Lung (tissue), 12 donors: ENCODE results near the gene PIK3C3. TPM values are rescaled to one million over a fixed set of nuclear protein-coding genes. Genes with fewer than 3 reads are reported as not detected.
"Not testable (repeated sequence)": the region's sequence is repeated elsewhere in the genome, so short reads cannot be mapped to it uniquely, and the experiment has no call there.

Experiments used
- ATAC-seq: fragments of 200-7000 bp; cut with Tn5 transposase; one replicate; pipeline ENCODE4 v1.9.1; 2020; ENCODE audit warnings: moderate number of reproducible peaks; ENCODE audit not compliant: insufficient read depth, low FRiP score
- DNase-seq, 3 donors: peaks; one replicate each; pipeline ENCODE4 v3.0.0-alpha.2; 2013 to 2017
- H3K27ac ChIP-seq, 2 donors: one replicate each; pipeline ENCODE4 v1.5.1; 2013; ENCODE audit warnings: mild to moderate bottlenecking in 2 of 2, moderate library complexity in 2 of 2, control low read depth in 1 of 2, inconsistent platforms in 1 of 2, low read depth in 1 of 2, low read length in 1 of 2
- H3K27me3 ChIP-seq, 3 donors: one replicate each; pipeline ENCODE4 v1.5.1; 2013; ENCODE audit warnings: low read length in 2 of 3; ENCODE audit not compliant: control insufficient read depth in 3 of 3, insufficient read depth in 3 of 3
- H3K36me3 ChIP-seq, 4 donors: one replicate each; pipeline ENCODE4 v1.5.1; 2013; ENCODE audit warnings: low read length in 4 of 4, mild to moderate bottlenecking in 1 of 4, moderate library complexity in 1 of 4; ENCODE audit not compliant: control insufficient read depth in 4 of 4, insufficient read depth in 4 of 4
- H3K4me1 ChIP-seq, 5 donors: one replicate each; pipeline ENCODE4 v1.5.1; 2013; ENCODE audit warnings: low read length in 5 of 5, mild to moderate bottlenecking in 2 of 5, moderate library complexity in 1 of 5; ENCODE audit not compliant: control insufficient read depth in 5 of 5, insufficient read depth in 5 of 5
- H3K4me3 ChIP-seq: one replicate; pipeline ENCODE4 v1.5.1; 2013; ENCODE audit warnings: mild to moderate bottlenecking, control low read depth, moderate library complexity
- H3K9ac ChIP-seq, 2 donors: one replicate each; pipeline ENCODE4 v1.5.1; 2013; ENCODE audit warnings: low read length in 2 of 2, control low read depth in 1 of 2; ENCODE audit not compliant: insufficient read depth in 1 of 2
- H3K9me3 ChIP-seq, 4 donors: one replicate each; pipeline ENCODE4 v1.5.1; 2013; ENCODE audit warnings: low read length in 3 of 4, mild to moderate bottlenecking in 1 of 4, moderate library complexity in 1 of 4; ENCODE audit not compliant: control insufficient read depth in 4 of 4, insufficient read depth in 3 of 4
- WGBS, 2 donors: extraction: QIAGEN DNeasy Blood & Tissue Kit; methylation state at CpG; one replicate each; pipeline ENCODE4 v1.1.7; 2013; 5-methylcytosine and 5-hydroxymethylcytosine counted together
- polyA plus RNA-seq, 2 donors: library from polyadenylated mRNA; stranded (reverse); fragments of 200-250 nt; gene quantifications; one replicate each; pipeline ENCODE4 v1.2.1, GENCODE V29; 2013
- total RNA-seq, 2 donors: library from RNA; depleted of rRNA in 1 of 2; stranded (reverse); fragments of >200 nt in 1 of 2; gene quantifications; one replicate each; pipeline ENCODE4 v1.2.1, GENCODE V29; 2014 to 2021
- TF ChIP-seq, protein P1 (sequence below): IDR thresholded peaks from 2 replicates; pipeline ENCODE4 v1.5.1; 2012; ENCODE audit warnings: mild to moderate bottlenecking; ENCODE audit errors: control extremely low read depth, extremely low read depth
- donor health status: control.
- donor health status: control.
- donor health status: Bipolar disorder and iron deficiency.
- donor health status: healthy.
- donor health status: DM: yes; HTN: yes; CAD: no.

Gene PIK3C3
- total and polyA plus RNA-seq, 4 donors, result 18.9 to 64.2 (median 36.1) TPM

DNA sequence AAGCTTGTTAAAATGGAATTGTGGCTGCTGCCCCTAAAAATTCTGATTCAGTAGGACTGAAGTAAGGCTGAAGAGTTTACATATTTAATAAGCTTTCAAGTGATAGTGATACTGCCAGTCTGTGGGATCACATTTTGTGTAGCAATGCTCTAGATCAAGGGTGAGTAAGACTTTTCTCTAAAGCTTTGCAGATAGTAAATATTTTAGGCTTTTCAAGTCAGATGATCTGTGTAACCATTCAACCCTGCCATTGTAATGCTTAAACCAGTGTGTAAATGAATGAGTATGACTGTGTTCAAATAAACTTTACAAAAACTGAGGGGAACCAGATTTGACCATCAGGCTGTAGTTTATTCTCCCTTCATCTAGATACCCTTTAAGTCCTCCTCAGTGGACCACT is 92.7 kb downstream of the PIK3C3 start:
- Histone ChIP-seq H3K4me1 (no peaks in the 10 kb centered on the region), H3K9me3 (no peaks in the 10 kb centered on the region), H3K4me3 (no peak overlapping the region), H3K27me3 (no peaks in the 10 kb centered on the region), H3K36me3 (peaks cover 7 to 16% (median 14%) of the 10 kb centered on the region in 4 donors), H3K9ac (no peak overlapping the region), H3K27ac (no peak overlapping the region)
- ATAC-seq (no peak), DNase-seq (no peak)
- TF ChIP-seq, protein P1, sequence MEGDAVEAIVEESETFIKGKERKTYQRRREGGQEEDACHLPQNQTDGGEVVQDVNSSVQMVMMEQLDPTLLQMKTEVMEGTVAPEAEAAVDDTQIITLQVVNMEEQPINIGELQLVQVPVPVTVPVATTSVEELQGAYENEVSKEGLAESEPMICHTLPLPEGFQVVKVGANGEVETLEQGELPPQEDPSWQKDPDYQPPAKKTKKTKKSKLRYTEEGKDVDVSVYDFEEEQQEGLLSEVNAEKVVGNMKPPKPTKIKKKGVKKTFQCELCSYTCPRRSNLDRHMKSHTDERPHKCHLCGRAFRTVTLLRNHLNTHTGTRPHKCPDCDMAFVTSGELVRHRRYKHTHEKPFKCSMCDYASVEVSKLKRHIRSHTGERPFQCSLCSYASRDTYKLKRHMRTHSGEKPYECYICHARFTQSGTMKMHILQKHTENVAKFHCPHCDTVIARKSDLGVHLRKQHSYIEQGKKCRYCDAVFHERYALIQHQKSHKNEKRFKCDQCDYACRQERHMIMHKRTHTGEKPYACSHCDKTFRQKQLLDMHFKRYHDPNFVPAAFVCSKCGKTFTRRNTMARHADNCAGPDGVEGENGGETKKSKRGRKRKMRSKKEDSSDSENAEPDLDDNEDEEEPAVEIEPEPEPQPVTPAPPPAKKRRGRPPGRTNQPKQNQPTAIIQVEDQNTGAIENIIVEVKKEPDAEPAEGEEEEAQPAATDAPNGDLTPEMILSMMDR, result no peak

DNA sequence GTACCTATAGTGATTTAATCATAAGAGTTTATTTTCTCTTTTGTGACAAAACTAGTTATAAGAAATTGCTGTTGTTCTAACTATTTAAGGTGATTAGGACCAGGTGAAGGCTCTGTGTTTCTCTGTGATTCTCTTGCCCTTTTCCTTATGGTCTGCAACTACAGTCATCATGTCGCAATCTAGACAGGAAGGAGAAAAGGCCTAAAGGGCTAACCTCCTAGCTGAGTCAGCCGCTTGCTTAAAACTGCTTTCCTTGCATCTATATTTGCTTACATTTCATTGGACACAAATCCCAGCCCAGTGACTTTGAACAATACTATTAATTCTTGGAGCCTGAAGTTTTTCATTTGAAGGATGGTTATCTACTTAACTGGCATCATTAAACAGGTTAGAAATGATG is 93.1 kb downstream of the PIK3C3 start:
- H3K27me3 ChIP-seq, result no peaks in the 10 kb centered on the region
- peaks cover 6 to 16% (median 14%) of the 10 kb centered on the region in 4 donors for H3K36me3 ChIP-seq
- no peak overlapping the region for H3K4me3 ChIP-seq
- DNase-seq (peak in 1 of 3 donors; percentile 18), ATAC-seq (no peak)
- no peak overlapping the region for H3K27ac ChIP-seq
- TF ChIP-seq, protein P1, result no peak
- H3K9me3 ChIP-seq, result no peaks in the 10 kb centered on the region
- WGBS, 2 donors, result 37 to 76% methylated on average over 2 of the region's 2 CpGs
- no peak overlapping the region for H3K9ac ChIP-seq
- no peaks in the 10 kb centered on the region for H3K4me1 ChIP-seq

DNA sequence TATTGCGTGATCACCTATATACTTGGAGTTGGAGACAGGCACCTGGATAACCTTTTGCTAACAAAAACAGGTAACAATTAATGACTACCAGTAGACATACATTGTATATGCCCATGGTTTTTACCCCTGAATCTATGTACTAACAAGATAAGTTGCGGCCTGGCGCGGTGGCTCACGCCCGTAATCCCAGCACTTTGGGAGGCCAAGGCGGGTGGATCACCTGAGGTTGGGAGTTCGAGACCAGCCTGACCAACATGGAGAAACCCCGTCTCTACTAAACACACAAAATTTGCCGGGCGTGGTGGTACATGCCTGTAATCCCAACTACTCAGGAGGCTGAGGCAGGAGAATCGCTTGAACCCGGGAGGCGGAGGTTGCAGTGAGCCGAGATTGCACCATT is 94.5 kb downstream of the PIK3C3 start:
- H3K4me1 ChIP-seq, DNase-seq, H3K27ac ChIP-seq, H3K27me3 ChIP-seq, H3K9me3 ChIP-seq, H3K4me3 ChIP-seq, H3K9ac ChIP-seq, ATAC-seq: not testable (repeated sequence)
- peaks cover 3 to 17% (median 14%) of the 10 kb centered on the region in 4 donors for H3K36me3 ChIP-seq
- 98% methylated on average over 15 of the region's 15 CpGs for WGBS, 2 donors

DNA sequence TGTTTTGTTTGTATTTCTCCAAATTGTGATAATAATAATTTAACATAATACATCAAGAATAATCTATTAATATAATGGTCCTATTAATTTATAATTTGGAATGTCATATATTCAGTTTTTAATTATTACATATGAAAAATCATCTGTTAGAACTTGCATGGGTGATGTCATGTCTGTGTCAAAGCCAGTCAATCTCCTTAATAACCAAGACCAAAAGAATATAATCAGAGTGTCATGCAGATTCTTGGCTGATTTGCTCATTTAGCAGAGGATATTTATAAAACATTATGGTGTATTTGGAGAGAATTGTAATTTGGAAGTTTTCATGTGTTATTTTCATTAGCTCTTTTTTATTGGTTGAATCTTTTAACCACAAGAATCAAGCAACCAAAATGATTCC is 96.4 kb downstream of the PIK3C3 start:
- Histone ChIP-seq H3K9me3 (no peaks in the 10 kb centered on the region), H3K36me3 (peaks cover 3 to 13% (median 11%) of the 10 kb centered on the region in 4 donors), H3K4me1 (no peaks in the 10 kb centered on the region), H3K27ac (no peak overlapping the region), H3K9ac (no peak overlapping the region), H3K4me3 (no peak overlapping the region), H3K27me3 (no peaks in the 10 kb centered on the region)
- ATAC-seq (no peak), DNase-seq (no peak)
- TF ChIP-seq, protein P1, result no peak
